HG03460 (cell line): ENCODE results near the gene RPS24.

Experiments used
- ATAC-seq: cut with Tn5 transposase; IDR thresholded peaks from one replicate; pipeline ENCODE4 v1.9.1; 2021; ENCODE audit not compliant: unreplicated experiment

The RPS24 gene

GRCh38 chr10:78025685-78026364, 7.8 kb upstream of the RPS24 start:
- no peak for ATAC-seq

DNA sequence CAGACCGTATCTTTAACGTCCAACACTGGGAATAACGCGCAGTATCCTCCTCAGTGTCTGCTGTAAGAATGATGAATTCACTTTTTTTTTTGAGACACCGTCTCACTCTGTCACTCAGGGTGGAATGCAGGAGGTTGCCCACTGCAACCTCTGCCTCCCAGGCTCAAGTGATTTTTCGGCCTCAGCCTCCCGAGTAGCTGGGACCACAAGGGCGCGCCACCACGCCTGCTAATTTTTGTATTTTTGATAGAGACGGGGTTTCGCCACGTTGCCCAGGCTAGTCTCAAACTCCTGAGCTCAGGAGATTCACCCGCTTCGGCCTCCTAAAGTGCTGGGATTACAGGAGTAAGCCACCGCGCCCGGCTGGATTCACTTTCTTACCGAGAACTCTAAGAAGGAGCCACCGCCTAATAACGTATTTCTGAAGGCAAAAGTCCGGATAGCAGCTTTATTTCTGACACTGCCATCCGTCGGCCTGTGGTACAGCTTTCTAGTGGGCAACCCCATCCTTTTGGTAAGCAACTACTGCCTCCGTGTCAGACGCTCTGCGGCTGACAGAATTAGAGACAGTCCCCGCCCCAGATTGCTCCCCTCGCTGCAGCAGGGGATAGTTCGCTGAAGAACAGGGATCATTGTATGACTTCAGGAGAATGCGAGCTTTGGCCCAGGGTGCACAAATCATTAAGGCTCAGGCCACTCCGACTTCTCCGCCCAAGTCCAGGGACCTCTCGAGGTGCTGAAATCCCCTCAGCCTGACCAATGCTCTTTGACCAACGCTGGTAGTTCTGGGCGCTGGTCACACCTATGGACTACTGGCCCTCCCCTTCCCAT, 5.0 kb upstream of the RPS24 start:
- no peak for ATAC-seq

DNA sequence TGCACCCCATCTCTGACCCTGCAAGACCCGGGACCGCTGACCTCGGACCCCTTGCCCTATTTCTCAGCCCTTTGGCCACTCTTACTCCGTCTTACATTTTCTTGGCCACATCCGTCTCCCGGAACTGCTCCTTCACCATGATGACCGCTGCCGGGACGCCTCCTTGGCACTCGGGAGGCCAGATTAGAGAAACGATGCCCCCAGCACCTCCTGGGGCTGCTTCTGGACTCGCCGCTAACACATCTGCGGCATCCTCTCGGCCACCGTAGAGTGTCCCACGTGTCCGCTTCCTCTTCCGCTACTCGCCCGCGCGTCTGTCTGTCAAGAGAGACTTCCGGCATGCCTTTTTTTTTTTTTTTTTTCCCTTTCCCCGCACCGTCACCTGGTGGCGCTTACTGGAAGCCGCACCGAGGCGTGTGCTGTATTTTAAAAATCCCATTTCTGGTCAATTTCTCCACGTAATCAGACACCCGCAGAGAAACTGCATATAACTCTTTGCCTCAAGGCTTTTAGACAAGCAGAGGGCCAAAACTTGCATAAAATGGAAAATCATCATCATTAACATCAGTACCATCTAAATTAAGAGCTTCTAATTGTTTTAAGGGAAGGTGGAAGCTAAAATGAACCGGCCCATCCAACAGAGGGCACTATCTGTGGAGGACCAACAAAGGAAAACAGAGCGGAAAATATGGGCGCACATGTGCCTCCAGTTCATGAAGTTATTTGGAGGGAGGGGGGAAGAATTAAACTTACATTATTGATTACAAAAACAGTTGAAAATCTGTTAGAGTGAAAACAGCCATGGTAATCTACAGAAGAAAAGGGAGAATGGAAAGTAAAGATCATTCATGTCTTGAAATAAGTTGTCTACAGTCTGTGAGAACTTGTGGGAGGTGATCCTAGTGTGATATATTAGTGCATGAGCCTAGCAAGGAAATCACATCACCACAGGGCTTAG, 4.1 kb upstream of the RPS24 start, which contains the start of gene POLR3A:
TSS of gene POLR3A (minus strand) at position 247 of the 958 bp plus-strand sequence. CDS start at position 139, 108 bp downstream.
- peak; percentile 55 for ATAC-seq

DNA sequence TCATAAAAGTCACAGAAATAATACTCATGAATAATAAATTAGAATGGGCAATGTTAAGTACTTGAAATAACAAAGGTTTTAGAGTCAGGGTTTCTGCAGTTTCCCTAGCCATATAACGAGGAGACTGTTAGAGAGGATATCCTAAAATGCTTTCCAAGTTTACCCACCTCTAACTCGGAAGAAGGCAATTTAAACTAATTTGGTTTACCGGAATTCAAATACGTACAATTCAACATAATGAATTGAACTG, 351 bp upstream of the RPS24 start:
- ATAC-seq = no peak

DNA sequence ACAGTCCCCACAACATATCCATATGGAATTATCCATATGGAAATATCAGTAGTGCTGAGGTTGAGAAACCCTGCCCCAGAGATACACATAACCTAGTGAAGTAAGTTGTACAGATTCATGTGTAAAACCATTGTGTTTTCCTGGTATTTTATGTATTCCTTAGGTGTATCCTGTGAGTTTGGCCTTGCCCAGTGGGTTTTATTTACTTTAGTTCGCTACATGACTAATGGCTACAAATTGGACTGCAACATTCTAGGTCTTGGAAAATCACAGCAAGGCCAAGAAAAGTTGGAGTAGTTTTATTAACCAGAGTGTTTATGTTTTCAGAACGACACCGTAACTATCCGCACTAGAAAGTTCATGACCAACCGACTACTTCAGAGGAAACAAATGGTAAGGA, 1.4 kb downstream of the RPS24 start:
- ATAC-seq = no peak

- ATAC-seq = no peak
Measured at GRCh38 chr10:78035437-78035836, 1.8 kb downstream of the RPS24 start.

DNA sequence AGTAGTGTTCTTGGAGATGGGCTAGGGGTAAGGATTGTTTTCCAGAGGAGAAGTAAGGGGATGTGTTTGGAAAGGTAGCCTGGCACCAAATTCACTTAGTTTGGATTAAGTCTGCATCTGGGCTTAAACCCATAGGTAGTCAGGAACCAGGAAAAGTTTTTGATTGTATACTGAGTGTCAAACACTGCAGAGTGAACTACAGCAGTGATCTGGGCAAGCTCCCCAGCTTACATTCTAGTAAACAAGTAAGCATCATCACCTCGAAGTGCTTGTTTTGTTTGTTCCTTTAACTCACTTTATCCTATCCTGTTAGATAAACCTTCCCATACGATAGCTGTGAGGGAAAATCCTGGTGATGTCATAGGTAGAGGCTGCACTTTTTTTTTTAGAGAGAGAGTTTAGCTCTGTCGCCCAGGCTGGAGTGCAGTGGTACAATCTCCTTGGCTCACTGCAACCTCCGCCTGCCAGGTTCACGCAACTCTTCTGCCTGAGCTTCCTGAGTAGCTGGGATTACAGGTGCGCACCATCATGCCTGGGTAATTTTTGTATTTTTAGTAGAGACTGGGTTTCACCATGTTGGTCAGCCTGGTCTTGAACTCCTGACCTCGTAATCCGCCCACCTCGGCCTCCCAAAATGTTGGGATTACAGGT, 2.4 kb downstream of the RPS24 start:
- no peak for ATAC-seq

GRCh38 chr10:78038105-78038504, 4.4 kb downstream of the RPS24 start:
- no peak for ATAC-seq

GRCh38 chr10:78038791-78039547, 5.3 kb downstream of the RPS24 start:
- ATAC-seq = no peak

- no peak for ATAC-seq
Measured at GRCh38 chr10:78039743-78040142, 6.1 kb downstream of the RPS24 start.

- no peak for ATAC-seq
Measured at GRCh38 chr10:78041170-78042057, 7.8 kb downstream of the RPS24 start.

DNA sequence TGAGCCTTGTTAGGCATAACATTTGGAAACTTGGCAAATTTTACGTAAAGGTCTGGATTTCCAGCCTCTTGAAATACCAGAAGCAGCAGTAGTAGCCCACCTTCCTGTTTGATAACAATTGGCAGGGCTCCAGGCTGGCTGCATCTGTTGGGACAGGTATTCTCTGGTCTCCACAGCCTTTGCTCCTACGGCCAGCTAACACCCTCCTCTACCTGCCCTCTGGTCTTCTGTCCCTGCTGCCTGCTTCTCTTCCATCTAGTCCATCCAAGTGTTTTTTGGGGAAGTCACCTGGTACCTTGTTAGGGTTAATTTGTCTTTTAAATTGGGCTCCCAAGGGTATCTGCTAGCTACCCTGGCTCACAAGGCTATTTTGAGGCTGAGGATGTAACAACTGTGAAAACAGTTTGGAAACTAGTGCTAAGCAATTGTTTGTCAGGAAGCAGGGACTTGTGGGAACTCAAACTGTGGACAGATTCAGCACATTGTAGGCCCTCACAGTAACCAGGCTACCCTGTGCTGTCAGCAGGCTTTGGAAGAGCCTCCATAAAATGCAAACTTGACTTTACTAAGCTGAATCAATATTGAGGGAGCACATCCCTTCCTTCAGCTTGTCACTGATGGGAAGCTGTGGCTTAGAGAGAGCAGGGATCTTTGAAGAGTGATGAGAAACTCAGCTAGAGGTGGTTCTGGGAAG, 8.5 kb downstream of the RPS24 start:
- no peak for ATAC-seq

DNA sequence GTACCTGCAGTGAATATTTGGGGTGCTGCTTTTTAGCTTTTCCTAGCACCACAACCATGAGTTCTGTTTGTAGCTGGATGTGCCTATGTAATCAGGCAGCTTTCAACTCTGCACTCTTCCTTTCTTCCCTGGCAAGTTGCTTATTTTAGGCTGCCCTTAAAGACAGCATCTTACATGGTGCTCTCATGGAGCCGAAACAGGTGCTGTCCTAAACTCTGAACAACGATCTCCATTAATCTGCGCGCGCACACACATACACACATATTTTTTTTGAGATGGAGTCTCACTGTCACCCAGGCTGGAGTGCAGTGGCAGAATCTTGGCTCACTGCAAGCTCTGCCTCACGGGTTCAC, 9.1 kb downstream of the RPS24 start:
- ATAC-seq = no peak

GRCh38 chr10:78044179-78044578, 10.5 kb downstream of the RPS24 start:
- no peak for ATAC-seq

DNA sequence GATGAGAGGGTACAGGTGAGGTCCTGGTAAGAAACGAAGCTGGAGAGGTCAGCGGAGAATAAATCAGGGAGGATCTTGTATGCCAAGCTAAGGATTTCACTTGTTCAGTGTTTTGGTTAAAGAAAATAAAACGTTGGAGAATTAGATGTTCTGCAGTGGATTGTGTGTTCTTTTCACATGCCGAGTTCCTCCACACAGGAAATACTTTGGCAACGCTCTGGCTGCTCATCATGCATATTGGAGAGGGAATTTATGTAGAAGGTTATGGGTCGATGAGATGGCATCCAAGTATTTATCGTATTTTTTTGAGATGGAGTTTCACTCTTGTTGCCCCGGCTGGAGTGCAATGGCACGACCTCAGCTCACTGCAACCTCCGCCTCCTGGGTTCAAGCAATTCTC, 11.0 kb downstream of the RPS24 start:
- ATAC-seq = no peak

- ATAC-seq = peak; percentile 72
Measured at GRCh38 chr10:78045237-78045636, 11.6 kb downstream of the RPS24 start.

GRCh38 chr10:78045856-78046255, 12.2 kb downstream of the RPS24 start:
- ATAC-seq = no peak

DNA sequence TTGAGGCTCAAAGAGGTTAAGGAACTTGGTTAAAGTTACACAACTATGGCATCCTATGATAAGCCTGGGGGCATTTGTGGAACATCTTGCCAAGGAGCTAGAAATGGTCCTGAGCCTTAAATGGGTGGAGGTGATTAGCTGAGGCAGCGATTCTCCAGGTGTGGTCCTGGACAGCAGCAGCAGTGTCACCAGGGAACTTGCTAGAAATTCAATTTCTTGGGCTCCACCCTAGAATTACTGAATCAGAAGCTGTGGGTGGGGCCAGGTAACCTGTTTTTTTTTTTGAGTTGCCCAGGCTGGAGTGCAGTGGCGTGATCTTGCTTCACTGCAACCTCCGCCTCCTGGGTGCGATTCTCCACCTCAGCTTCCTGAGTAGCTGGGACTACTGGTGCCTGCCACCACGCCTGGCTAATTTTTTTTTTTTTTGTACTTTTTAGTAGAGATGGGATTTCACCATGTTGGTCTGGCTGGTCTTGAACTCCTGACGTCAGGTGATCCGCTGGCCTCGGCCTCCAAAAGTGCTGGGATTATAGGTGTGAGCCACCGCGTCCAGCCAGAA, 13.1 kb downstream of the RPS24 start:
- ATAC-seq = no peak
